Measurements from ENCODE around the gene CSH1. TPM values are rescaled to one million over a fixed set of nuclear protein-coding genes. Genes with fewer than 3 reads are reported as not detected.
A peak's percentile ranks its signal among the peaks of the same experiment; 100 is the strongest.

The CSH1 gene
- polyA plus RNA-seq, 1 of the 3 experiments (the other 2 are of a cell fraction) = not detected

GRCh38 chr17:63928966-63929695 lies 32.8 kb upstream of the CSH1 start (continued):
- TF ChIP-seq POLR2AphosphoS5 (IDR thresholded peaks at IDR 0.05; ENCODE audit: low read depth, low read length) = no peak

GRCh38 chr17:63928172-63928666 lies 31.8 kb upstream of the CSH1 start:
- Histone ChIP-seq H3K4me1 (ENCODE audit: control insufficient read depth in 1 of 2, insufficient read depth in 2 of 2, low read depth in 1 of 2, low read length in 1 of 2) (no peaks in the 10 kb centered on the region), H3K4me3 (ENCODE audit: low read depth in 2 of 2, low read length in 1 of 2) (no peak overlapping the region), H4K20me1 (ENCODE audit: insufficient read depth) (no peaks in the 10 kb centered on the region), H2AFZ (ENCODE audit: low read depth) (no peak overlapping the region), H3F3A (replicated peaks; ENCODE audit: insufficient read depth) (no peaks in the 10 kb centered on the region), H3K9me2 (no peaks in the 10 kb centered on the region), H3K9ac (no peak overlapping the region), H3K4me2 (no peak overlapping the region), H3K36me3 (replicated peaks in 1 of 2; ENCODE audit: control insufficient read depth in 1 of 2, insufficient read depth in 2 of 2, low read length in 1 of 2) (no peaks in the 10 kb centered on the region), H3K9me3 (no peaks in the 10 kb centered on the region), H3K27me3 (ENCODE audit: insufficient read depth) (no peaks in the 10 kb centered on the region), H3K27ac (ENCODE audit: low read depth in 2 of 2, low read length in 1 of 2) (no peak overlapping the region), H3K79me2 (ENCODE audit: insufficient read depth) (no peaks in the 10 kb centered on the region)
- CTCF ChIA-PET = interaction anchor here (0.7 to 8.8 kb wide), 11 partner anchors 10 to 205 kb away, joined by 3 to 90 read pairs (median 4); partner anchors contain the start of genes CSHL1 and GH1
- peak; percentile 9 for DNase-seq
- WGBS (ENCODE audit: low lambda C conversion rate) = 77% methylated on average over 10 of the region's 10 CpGs
- POLR2A ChIA-PET = no interaction called here
- TF ChIP-seq RAD21 (IDR thresholded peaks at IDR 0.05; ENCODE audit: low read length) = no peak
- no peak for TF ChIP-seq REST (IDR thresholded peaks at IDR 0.05; ENCODE audit: low read depth, low read length)
- no peak for TF ChIP-seq NRF1 (IDR thresholded peaks at IDR 0.05; ENCODE audit: low read depth, low read length)
- no peak for TF ChIP-seq EP300 (IDR thresholded peaks at IDR 0.05; ENCODE audit: borderline replicate concordance in 1 of 2, low read depth in 1 of 2, low read length in 1 of 2)
- no peak for TF ChIP-seq FOXJ3 (CRISPR knock-in tag; IDR thresholded peaks at IDR 0.05)
- no peak for TF ChIP-seq SIN3A (IDR thresholded peaks at IDR 0.05; ENCODE audit: borderline replicate concordance, low read depth, low read length)
- no peak for TF ChIP-seq FOXM1 (IDR thresholded peaks at IDR 0.05; ENCODE audit: low read depth)
- TF ChIP-seq TAF1 (IDR thresholded peaks at IDR 0.05; ENCODE audit: borderline replicate concordance, low read depth, low read length) = no peak
